HG03520 (cell line): Measurements from ENCODE around the gene TRPM2.

Source experiments
- ATAC-seq: cut with Tn5 transposase; IDR thresholded peaks from one replicate; pipeline ENCODE4 v1.9.1; 2021; ENCODE audit warnings: mild to moderate bottlenecking, moderate library complexity; ENCODE audit not compliant: unreplicated experiment

TRPM2 gene

GRCh38 chr21:44424608-44425306 is 71.3 kb downstream of the TRPM2 start:
- no peak for ATAC-seq

DNA sequence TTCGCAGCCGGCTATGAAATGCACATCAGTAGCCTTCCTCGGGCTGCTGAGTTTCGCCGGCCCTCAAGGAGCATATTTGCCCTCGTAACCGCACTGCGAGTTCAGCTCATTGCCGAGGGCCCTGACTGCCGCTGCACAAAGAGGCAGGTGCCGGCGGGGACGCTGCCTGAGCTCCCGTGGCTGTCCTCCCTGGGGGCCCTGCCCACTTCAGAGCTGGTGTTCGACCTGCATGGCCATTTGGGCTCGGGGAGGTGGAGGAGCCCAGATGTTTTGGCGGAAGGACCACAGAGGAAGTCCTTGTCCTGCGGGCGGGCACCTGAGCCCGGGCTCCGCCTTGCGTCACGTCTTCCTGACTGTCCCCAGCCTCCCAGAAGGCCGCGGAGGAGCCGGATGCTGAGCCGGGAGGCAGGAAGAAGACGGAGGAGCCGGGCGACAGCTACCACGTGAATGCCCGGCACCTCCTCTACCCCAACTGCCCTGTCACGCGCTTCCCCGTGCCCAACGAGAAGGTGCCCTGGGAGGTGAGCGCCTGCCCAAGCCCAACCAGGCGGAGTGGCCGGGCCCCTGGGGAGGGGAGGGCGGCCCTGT is 72.0 kb downstream of the TRPM2 start:
- ATAC-seq = no peak

DNA sequence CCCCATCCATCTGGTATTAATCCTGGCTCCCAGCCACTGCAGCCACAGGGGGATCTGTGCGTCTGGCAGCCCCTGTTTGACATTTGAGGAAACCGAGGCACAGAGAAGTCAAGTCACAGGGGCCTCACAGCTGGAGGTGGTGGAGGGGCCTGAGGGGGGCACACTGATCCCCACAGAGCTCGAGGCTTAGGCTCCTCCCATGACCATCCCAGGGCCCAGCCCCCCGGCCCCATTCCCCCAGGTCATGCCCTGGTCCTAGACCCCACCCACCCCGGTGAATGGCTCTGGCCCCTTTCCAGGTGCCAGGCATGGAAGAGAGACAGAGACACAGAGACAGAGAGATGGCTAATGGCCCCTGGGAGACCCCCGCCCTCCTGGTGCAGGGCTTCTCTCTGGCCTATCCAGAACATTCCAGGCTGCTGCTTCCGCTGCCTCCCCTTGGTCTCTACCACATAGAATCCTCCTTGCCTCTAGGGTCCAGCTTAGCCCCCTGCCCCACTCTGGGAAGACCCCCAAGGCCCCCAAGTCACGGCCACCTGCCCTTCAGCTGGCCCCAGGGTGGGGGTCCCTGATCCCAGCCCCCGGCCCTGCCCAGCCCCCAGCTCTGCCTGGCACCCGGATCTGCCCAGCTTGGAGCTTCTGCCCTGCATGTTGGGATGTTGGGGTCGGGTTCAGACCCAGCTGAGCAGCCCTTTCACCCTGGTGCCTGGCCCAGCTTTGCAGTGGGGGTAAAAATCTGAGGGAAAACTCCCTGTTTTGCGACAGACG is 72.7 kb downstream of the TRPM2 start:
- ATAC-seq = no peak

DNA sequence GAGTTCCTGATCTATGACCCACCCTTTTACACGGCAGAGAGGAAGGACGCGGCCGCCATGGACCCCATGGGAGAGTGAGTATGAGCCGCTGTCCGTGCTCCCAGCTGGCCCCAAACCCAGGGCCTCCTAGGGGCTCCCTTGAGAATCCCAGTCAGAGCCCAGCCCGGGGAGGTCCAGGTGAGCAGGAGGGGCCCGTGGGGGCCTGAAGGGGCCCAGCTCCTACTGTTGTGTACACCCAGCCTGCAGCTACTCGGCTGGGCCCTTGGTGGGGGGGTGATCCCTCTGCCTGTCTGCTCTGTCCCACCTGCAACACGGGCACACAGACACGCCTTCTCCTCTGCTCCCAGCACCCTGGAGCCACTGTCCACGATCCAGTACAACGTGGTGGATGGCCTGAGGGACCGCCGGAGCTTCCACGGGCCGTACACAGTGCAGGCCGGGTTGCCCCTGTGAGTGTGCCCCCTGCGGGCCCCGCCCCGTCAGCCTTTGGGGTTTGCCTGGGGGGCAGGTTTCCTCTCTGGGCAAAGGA is 73.3 kb downstream of the TRPM2 start:
- ATAC-seq = no peak

- no peak for ATAC-seq
These were observed 74.1 kb downstream of the TRPM2 start for GRCh38 chr21:44427241-44428120.

DNA sequence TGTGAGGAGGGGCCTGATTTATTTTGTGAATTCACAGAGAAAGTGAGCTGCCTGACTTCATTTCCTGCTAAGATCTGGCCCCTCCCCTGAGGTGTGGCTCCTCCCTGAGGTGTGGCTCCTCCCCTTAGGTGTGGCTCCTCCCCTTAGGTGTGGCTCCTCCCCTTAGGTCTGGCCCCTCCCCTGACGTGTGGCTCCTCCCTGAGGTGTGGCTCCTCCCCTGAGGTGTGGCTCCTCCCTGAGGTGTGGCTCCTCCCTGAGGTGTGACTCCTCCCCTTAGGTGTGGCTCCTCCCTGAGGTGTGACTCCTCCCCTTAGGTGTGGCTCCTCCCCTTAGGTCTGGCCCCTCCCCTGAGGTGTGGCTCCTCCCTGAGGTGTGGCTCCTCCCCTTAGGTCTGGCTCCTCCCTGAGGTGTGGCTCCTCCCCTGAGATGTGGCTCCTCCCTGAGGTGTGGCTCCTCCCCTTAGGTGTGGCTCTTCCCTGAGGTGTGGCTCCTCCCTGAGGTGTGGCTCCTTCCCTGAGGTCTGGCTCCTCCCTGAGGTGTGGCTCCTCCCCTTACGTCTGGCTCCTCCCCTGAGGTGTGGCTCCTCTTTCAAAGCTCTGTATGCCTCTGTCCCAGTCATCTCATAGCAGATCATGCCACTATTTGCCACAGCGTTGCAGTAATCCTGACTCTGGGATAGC is 75.0 kb downstream of the TRPM2 start:
- no peak for ATAC-seq

DNA sequence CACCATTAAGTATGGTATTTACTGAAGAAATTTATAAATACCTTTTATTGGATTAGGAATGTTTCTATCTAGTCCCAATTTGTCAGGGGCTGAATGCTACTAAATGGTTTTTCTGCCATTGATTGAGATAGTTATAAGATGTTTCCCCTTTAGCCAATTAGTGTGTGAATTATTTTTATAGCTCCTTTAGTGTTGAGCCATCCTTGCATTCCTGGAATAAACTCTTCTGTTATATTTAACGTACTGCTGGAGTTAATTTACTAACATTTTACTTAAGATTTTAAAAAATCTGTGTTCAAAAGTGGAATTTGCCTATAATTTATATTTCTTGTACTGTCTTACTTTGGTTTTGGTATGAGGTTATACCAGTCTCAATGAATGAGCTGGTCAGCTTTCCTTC is 76.5 kb downstream of the TRPM2 start:
- no peak for ATAC-seq

DNA sequence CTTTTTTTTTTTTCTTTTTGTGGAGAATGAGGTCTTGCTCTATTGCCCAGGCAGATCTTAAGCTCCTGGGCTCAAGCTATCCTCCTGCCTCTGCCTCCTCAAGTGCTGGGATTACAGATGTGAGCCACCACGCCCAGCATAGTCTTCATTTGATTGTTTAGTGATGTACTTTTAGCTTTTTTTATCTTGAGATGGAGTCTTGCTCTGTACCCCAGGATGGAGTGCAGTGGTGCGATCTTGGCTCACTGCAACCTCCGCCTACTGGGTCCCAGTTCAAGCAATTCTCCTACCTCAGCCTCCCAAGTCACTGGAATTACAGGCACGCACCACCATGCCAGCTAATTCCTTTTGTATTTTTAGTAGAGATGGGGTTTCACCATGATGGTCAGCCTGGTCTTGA is 77.9 kb downstream of the TRPM2 start:
- no peak for ATAC-seq

DNA sequence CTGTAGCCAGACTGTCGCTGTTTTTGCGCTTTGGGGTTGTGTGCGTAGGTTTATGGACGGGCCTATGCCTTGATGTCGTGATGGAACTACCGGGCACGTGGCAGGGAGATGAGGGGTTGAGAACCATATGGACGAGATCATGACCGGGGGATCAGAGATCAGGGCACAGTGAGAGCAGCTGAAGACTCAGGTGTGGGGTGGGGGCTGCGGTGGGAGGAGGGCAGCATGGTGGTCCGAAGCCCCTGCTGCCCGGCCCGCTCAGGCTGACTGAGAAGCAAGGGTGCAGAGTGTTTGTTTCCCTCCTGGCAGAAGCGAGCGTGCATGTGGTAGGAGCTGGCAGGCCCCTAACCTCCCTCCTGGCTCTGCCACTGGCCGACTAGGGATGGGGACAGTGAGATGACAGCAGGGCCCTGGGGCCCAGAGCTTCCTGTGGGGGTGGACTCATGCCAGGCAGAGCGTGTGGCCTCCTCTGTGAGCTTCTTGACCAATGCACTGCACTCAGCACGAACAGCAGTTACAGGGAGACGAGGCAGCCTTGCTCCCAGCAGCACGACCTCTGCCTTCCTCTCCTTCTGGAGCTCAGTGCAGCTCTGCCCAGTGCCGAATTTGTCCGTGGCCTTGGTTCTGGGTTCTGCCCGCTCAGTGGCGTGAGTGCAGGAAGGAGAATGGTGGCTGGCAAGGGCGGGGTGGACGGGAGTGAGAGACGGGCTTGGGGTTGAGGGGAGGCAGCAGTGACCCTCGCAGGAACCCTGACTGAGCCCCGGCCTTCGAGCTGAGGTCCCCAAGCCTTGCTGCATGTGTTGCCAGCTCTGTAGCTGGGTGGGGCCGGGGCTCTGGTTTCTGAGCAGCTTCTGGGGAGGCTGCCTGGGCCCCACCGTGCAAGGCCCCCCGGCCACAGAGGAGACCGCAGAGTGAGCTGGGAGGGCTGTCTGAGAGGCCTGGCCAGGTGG is 79.7 kb downstream of the TRPM2 start:
- no peak for ATAC-seq

- ATAC-seq = no peak
These were observed 80.6 kb downstream of the TRPM2 start for GRCh38 chr21:44433791-44434567.

GRCh38 chr21:44434568-44434925 is 81.1 kb downstream of the TRPM2 start:
- ATAC-seq = no peak

GRCh38 chr21:44434936-44435635 is 81.7 kb downstream of the TRPM2 start:
- ATAC-seq = no peak

DNA sequence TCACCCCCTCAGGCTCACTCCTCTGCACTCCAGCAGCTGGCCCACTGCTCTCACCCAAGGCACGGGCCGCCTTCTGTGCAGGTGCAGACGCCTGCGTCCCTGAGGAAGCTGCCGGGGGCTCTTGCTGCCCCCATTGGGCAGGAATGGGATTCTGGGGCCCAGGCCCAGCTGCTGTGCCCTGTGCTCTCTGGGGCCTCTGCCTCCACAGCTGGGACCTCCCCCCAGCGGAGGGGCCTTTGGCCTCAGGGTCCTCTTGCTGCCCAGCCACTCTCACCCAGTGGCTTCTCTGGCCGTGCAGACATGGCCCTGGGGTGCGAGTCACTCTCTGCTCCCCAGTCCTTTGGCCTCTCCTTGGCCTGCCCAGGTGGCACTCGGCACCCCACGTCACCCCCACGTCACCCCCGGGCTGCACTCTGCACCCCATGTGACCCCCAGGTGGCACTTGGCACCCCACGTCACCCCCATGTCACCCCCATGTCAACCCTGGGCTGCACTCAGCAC is 82.7 kb downstream of the TRPM2 start:
- no peak for ATAC-seq

DNA sequence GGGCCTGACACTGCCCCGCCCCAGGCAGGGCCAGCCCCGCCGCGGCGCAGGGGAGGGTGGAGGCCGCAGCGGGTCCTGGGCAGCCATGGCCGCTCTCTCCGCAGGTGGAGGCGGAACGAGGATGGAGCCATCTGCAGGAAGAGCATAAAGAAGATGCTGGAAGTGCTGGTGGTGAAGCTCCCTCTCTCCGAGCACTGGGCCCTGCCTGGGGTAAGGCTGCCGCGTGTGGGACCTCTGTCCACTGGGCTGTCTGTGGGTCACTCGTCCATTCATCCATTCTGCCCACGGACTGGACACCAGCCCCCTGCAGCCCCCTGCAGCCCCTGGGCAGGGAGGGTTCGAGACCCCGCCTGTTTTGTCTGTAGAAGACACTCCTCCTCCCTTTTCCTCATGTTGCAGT is 83.5 kb downstream of the TRPM2 start:
- ATAC-seq = no peak

DNA sequence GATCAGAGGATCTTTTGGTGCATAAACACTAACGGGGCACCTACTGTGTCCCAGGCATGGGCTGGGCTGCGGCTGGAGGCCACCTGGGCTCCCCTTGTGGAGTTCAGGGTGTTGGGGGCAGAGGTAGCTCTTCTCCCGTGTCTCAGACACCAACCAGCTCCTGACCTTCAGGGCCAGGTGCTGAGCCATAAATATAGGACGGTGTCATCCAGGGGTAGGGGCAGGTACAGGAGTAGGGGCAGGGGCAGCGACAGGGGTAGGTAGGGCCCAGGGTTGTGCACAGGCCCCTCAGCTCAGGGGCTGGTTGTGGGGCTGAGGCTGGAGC is 83.9 kb downstream of the TRPM2 start:
- no peak for ATAC-seq

GRCh38 chr21:44437696-44438431 is 84.4 kb downstream of the TRPM2 start:
- no peak for ATAC-seq

- ATAC-seq = no peak
These were observed 85.2 kb downstream of the TRPM2 start for GRCh38 chr21:44438531-44439210.
